NCI-H146 treated with DMSO at 0.1 percent for 48 hours (cell line): ENCODE data around the gene CACTIN.

ENCODE experiments used
- DNase-seq: peaks from one replicate; lab custom pipeline; 2025; ENCODE audit not compliant: unreplicated experiment; lab: John Stamatoyannopoulos, UW

CACTIN gene

DNA sequence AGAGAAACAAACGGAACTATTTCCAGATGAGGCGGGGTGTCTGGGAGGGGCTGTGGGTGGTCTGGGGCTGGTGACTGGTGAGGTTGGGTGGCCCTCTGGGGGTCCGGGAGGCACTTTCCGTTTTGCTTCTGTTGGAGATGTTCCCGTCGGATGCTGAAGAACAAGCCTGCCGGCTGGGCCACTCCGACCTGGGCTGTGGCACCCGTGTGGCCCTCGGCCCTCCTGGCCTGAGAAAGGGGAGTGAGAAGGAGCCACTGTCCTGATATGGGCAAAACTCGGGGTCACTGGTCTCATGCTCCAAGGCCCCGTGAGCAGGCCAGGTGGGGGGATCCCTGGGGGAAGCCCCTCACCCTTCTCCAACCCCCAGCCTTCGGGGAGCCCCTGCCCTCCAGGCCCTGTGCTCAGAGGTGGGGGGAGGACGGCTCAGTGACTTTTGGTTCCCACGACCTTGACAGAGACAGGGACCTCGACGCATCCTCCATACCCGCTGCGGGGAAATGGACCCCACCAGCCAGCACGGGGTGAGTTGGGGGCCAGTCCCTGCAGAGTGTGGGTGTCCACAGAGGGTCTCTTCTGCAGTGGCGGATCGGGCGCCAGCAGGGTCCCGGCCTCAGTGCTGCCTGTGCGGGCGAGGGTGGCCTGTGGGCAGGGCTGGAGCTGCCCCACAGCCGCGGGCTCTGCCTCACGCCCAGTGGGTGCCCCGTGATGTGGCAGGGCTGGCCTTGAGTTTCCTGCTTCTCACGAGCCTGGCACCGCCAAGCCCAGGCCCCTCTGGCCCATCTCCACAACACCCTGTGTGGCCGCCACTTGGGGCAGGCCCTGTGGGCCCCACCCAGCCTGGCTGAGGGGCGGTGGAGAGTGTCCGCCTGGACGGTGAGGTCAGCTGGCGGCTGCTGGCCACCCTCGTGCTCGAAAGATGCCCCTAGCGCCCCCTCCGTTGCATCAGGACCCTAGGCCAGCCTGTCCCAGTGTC lies 15.6 kb downstream of the CACTIN start:
- no peak for DNase-seq

DNA sequence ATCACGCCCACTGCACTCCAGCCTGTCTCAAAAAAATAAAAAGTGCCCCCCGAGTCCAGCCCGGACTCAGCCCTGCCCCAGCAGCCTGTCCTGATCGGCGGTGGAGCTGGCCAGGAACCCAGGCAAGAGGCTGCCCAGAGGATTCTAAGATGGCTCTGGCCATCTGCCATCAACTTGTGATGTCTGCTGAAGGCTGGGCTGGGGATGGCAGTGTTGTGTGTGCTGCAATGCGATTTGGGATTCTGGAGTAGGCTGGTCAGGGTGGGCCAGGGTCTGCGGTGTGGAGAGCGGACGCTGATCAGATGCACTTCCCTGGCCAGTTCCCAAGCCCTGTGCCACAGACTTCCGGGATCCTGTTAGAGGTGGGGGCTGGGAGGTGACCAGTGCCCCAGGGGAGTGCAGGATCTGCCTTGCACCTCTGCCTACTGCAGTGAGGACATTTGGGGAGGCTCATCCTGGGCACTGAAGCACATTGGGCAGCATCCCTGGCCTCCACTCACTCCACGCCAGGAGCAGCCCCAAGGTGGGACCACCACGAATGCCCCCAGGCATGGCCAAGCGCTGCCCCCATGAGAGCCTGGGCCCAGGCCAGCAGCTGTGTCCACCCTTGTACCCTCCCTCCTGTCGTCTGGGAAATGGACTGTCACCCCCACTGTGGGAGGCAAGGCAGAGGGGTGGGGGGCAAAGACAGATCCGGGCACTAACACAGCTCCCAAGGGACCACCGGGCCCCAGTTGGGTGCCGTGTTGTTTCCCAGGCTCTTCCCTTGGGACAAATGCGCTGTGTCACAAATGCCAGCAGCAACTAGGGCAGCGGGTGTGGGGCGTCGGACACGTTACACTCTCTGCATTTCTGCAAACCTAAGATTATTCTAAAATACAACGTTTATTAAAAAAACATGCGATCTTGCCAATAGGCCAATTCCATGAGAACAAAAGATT lies 16.5 kb downstream of the CACTIN start:
- DNase-seq = no peak

DNA sequence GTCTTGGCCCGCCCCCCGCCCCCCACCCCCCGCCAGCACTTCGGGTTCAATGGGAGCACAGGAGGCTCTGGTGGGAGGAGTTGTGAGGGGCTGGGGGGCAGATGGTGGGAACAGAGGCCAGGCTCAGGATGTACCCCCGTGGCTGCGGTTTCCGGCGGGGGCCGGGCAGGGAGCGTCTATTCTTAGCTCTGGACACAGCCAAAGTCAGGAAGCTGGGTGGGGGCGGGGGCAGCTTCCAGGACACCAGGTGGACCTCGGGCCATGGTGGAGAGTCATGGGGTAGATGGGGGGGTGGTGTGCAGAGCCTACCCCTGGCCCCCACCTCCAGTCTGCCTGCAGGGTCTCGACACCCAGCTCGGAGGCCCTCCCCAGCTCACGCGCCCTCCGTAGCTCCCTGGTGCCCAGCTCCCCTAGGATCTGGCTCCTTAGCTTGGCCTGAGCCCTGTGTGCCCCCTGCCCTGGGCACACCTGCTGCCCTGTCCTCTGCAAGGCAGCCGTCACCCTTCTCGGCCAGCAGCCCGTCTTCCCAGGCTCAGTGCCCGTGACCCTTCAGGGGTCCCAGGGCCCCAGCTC lies 17.8 kb downstream of the CACTIN start:
- DNase-seq = no peak

- DNase-seq = no peak
Measured at GRCh38 chr19:3608079-3608641, 18.4 kb downstream of the CACTIN start.

DNA sequence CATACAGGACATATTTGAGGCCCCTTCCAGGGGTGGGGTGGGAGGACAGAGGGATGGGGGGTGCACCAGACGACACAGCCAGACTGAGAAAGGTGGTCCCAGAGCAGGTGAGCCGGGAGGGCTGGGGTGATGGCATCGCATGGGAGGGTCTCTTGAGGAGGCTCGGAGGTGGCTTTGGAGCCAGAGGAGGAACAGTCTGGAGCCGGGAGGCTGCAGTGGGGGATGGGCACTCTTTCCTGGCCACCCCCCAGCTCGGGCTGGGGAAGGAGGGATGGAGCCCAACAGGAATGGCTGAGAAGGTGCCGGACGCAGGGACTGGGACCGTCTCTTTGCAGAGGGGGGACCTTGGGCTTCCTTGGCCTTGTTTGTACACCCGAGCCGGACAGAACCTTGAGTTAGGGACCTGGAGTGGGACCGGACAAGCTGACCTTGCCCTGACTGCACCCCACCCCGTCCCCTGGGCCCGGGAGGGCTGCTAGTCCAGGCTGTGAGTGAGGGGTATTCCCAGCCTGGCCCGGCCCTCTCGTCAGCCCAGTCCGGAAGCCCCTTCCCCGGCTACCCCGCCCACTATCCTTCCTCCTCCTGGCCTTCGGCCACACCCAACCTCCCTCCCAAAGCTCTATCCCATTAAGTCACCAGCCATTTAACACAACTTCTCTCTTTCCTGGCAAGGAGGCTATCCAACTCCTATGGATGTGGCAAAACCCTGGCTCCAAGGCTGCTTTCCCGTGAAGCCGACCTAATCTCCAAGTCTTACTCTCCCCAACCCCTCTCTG lies 19.1 kb downstream of the CACTIN start:
- no peak for DNase-seq

DNA sequence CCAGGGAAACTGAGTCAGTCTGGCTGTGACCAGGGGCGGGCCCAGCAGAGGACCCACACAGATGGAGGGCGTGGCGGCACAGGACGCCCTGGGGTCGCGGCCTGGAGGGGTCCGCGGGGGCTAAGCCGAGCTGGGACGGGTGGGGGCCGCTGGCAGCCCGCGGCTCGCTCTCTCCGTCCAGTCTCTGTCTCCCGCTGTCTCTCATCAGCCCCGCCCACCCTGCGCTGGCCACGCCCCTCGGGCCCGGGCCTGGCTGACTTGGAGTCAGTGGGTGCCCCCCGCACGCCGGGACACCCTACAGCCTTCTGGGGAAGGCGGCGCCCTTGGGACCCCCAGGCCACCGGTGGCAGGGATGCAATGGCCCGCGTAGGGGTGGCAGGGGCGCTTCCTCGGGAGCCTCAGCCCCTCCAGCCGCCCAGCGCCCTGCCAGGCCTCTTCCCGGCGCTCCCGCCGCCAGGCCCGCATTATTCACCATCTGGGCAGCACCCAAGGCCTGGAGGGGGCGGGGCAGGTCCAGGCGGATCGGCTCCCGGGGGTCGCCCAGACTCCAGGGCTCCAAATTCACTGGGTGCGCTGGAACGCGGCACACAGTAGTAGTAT lies 19.8 kb downstream of the CACTIN start, which contains the start of gene TBXA2R:
Gene TBXA2R (minus strand): TSS at position 186 of the 600 bp plus-strand sequence. CDS start 6,241 bp downstream, outside the sequence.
- peak; percentile 5 for DNase-seq

DNA sequence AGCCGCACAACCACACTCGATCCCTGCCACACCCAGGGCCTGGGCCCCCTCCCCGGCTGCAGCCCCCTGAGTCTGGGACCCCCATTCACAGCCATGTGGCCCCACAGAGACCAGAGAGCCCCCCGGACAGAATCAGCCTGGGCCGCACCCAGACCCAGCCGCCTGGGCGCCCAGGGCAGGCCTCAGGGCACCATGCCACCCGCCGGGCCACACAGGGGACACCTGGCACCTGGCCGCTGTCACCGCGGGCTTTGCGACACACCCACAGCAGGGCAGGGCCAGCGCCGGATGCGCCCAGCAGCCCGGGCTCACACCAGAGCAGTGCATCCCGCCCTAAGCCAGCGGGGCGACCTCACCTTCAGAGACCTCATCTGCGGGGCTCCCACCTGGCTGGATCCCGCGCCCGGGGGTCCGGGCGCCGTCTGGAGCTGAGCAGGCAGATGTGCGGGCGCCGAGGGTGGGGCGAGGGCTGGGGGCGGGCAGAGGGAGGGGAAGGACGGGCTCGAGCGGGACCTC lies 20.4 kb downstream of the CACTIN start:
- peak; percentile 13 for DNase-seq

DNA sequence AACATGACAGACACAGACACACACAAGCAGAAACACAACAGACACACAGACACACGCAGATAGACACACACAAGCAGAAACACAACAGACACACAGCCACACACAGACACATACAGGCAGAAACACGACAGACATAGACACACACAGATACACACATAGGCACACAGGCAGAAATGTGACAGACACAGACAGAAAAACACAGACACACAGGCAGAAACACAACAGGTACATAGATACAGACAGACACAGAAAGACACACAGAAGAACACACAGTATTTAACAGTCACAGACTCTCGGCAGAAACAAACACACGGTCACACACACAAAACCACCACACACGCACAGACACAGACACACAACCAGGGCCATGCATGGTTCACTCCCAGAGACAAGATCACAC lies 20.8 kb downstream of the CACTIN start:
- no peak for DNase-seq

DNA sequence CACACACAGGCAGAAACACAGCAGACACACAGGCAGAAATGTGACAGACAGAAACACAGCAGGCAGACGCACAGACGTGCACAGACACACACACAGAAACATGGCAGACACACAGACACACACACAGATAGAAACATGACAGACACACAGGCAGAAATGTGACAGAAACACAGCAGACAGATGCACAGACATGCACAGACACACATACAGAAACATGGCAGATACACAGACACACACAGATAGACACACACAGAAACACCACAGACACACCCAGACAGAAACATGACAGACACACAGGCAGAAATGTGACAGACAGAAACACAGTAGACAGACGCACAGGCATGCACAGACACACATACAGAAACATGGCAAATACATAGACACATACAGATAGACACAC lies 21.2 kb downstream of the CACTIN start:
- no peak for DNase-seq

GRCh38 chr19:3604987-3605343 lies 21.6 kb downstream of the CACTIN start:
- DNase-seq = no peak

DNA sequence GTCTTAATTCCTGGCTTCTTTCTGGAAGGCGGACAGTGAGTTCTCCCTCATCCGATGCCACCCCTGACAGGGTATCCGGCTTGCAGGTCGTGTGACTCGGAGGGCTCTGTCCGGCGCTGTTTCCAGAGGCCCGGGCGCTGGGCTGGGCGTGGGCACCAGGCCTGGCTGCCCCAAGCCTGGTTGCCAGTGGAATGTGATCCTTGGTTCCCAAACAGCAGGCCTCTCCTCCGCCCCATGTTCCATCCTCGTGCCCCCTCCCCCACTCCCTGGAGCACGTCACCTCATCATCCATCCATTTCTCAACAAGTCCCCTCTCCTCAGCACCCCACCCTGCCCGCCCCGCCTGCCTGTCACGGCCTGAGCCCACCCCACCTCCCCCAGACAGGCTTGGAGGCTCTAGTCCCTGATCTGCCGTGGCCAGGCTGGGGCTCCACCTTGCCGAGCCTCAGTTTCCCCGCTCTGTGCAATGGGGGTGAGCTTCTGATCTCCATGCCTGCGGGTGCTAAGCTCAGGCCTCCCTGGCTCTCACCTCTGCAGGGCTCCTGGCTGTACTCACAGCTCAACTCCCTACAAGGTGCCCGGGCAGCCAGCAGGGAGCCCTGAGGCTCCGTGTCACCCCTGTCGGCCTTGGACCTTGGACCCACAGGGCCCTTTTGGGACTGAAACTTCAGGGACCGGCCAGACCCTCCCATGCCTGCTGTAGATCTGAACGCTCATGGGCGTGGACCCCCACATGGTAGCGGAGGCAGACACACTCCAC lies 22.2 kb downstream of the CACTIN start:
- DNase-seq = no peak

DNA sequence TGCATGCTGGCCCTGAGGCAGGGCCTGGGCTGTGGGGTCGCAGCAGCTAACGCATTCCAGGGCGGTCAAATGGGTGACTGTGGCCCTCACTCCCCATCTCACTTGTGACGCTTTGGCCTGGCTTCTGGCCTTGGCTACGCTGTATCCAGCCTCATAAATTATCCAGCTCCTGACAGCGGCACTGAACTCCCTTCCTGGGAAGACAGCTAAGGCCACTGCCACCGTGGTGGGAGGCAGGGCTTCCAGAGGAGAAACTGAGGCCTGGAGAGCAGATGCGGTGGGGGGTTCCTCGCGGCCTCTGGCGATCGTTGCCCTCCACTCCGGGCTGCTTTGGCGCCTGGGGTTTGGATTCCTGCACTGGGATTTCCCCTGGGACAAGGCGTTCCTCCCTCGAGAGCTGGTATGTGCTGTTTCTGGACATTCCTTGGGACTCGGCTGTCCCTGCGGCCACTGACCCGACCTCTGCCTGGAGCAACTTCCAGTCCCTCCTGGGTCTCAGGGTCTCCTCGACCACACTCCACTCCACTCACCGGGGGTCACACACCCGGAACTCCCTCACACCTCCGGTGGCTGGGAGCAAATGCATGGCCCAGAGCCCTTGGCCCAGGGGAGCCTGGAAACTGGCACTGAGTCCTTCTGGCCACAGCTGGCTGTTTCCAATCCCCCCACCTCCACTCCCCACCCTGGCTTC lies 23.3 kb downstream of the CACTIN start:
- no peak for DNase-seq

- DNase-seq = no peak
Measured at GRCh38 chr19:3601021-3601420, 25.6 kb downstream of the CACTIN start.

GRCh38 chr19:3599776-3600187 lies 26.8 kb downstream of the CACTIN start:
- DNase-seq = no peak

DNA sequence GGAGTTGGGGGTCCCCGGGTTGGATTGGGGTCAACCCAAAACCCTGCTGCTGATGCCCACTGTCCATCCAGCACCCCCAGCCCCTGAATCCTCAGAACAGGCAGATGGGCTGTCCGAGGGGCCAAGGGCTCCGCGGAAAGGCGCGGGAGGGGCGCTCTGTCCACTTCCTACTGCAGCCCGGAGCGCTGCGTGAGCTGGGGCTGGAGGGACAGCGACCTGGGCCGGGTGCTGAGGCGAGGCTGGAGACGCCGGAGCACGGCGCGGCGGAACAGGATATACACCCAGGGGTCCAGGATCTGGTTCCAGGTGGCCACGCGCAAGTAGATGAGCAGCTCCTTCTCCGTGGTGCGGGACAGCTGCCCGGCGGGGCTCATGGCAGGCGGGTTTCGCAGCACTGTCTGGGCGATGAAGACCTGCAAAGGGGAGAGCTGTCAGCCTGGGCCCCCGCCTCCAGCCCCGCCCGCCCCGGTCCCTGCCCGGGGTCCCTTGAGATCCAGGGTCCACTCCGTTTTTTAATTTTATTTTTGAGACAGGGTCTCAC lies 31.0 kb downstream of the CACTIN start:
- DNase-seq = no peak

DNA sequence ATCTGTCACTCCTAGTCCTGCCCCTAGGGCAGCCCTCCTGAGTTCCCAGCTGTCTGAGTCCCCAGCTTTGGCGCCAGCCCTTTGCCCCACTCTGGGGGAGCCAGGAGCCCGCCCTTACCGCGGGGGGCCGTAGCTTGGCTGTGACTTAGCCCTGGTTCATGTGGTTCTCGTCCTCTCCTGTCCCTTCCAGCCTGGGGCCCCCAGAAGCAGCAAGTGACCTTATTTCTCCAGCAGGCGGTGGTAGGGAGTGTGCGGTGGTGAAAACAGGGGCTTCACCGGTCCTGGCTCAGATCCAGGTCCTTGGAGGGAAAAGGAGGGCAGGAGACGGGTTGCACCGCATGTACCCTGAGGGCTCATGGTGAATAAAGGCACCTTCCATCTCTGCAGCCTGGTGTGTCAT lies 33.4 kb downstream of the CACTIN start:
- DNase-seq = no peak

DNA sequence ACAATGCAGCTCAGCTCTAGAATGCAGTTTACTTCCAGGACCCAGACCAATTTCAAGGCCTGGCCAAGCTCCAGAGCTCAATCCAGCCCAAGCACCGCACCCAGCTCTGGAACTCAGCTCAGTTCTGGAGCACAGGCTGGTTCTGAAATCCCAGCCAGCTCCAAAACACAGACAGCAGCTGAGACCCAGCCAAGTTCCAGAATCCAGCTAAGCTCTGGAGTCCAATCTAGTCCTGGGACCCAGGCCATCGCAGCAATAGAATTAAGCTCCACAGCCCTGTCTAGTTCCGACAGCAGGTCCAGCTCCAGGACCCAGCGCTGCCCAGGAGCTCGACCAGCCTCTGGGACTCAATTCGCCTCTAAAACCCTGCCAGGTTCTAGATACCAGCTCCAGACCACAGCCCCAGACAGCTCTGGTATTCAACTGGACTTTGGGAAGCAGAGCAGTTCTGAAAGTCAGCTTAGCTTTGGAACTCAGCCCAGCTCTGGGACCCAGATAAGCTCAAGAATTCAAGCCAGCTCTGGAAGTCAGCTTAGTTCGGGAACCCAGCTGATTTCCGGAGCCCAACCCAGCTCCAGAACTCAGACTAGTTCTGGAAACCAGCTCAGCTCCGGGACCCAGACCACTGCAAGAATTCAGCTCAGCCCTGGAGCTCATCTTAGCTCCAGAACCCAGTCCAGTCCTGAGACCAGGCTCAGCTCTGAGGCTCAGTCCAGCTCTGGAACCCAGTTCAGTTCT lies 34.5 kb downstream of the CACTIN start:
- DNase-seq = no peak
